ENCODE measurements around the gene WWOX.

The WWOX gene

DNA sequence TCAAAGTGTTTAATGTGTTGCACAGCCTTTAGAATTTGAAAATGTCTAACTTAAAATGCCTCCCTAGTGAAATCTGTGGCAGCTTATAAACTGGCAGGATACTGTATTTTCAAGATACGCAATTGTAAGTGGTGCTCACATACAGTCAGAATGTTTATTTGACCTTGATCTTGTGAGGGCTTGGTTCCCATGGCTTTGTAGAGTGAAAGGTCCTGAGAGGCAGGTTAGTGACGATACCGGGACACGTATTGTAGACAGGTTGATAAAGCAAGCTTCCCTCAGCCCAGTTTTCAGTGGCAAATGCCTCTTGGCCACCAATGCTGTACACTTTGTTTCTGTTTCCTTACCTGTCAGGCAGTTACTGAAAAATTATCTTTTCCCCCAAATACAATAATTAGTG, 1074.5 kb downstream of the WWOX start:
- DNase-seq (ENCODE audit: low read depth, low spot score) = no peak
- no peak overlapping the region for H3K4me3 ChIP-seq (ENCODE audit: low read depth, low read length)
- CTCF ChIA-PET = no interaction called here
- TF ChIP-seq, protein P1, sequence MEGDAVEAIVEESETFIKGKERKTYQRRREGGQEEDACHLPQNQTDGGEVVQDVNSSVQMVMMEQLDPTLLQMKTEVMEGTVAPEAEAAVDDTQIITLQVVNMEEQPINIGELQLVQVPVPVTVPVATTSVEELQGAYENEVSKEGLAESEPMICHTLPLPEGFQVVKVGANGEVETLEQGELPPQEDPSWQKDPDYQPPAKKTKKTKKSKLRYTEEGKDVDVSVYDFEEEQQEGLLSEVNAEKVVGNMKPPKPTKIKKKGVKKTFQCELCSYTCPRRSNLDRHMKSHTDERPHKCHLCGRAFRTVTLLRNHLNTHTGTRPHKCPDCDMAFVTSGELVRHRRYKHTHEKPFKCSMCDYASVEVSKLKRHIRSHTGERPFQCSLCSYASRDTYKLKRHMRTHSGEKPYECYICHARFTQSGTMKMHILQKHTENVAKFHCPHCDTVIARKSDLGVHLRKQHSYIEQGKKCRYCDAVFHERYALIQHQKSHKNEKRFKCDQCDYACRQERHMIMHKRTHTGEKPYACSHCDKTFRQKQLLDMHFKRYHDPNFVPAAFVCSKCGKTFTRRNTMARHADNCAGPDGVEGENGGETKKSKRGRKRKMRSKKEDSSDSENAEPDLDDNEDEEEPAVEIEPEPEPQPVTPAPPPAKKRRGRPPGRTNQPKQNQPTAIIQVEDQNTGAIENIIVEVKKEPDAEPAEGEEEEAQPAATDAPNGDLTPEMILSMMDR (IDR thresholded peaks at IDR 0.05; ENCODE audit: insufficient read depth, low read length, missing control alignments) = no peak
- POLR2A ChIA-PET = no interaction called here

DNA sequence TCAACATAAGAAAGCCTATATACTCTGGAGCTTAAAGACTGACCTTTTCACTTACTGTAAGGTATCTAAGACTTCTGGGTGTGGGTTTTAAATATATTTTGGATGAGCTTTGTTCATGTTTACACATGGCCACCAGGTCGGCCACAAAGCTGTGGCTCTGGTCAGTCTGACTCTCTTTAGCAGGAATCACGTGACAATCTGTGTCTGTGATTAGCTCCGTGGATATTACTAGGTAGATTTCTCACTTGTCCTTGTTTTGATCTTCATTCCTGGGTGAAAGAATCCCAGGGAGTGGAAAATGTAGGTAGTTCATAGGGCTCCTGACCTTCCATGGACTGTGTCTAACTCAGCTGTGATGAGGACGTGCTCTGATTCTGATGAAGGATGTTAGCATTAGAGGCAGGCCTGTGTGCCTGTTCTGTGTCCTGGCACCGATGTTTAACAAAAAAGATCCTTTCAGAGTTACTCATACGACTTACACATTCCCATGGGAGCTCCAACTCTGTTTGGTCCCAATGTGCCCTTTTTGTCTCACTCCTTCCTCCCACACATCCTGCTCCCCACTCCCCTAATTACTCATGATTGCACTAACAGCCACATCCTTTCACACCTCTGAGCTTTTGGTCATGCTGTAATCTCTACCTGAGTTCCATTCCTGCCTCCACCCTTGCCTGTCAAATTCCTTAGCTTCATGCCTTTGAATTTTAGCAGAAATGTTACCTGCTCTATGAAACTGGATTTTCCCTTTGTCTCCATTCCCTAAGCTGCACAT, 1076.0 kb downstream of the WWOX start:
- no peak overlapping the region for H3K4me3 ChIP-seq (ENCODE audit: low read depth, low read length)
- no peak for DNase-seq (ENCODE audit: low read depth, low spot score)
- ChIA-PET POLR2A (no interaction called here), CTCF (no interaction called here)
- TF ChIP-seq, protein P1 (IDR thresholded peaks at IDR 0.05; ENCODE audit: insufficient read depth, low read length, missing control alignments) = no peak

DNA sequence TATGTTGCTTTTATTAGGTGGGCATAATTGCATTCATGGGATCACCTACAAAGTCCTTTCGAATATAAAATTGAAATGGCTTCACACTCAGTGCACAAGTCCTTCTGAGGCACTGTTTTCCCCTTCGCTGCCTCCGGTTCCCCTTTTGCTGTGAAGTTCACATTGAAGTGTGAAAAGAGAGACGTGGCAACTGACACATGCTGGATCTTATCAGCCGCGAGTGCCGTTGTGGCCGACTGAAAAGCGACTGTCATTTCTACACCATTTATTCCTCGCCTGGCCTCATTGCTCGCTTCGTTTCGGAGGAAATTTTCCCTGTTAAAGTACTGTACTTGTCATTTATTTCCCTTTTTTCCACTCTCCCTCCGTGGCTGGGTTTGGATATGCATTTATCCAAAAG, 1077.6 kb downstream of the WWOX start:
- TF ChIP-seq, protein P1 (IDR thresholded peaks at IDR 0.05; ENCODE audit: insufficient read depth, low read length, missing control alignments) = no peak
- no peak overlapping the region for H3K4me3 ChIP-seq (ENCODE audit: low read depth, low read length)
- ChIA-PET CTCF (no interaction called here), POLR2A (no interaction called here)
- no peak for DNase-seq (ENCODE audit: low read depth, low spot score)

DNA sequence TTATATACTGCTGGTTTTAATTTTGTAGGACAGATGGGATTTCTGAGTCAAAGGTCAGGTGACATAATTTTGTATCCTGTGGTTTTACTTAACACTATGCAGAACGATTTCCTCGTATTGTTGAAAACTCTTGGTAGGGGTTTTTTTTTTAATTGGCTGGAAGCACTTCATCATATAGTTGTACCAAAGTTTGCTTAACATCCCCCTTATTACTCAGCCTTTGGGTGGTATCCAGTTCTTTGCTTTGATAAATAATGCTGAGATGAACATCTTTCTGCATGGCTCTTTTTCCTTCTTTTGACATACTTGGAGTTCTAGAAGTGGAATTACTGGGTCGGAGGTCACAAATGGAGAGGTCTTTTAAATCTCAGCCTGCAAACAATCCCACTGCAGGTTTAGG, 1082.0 kb downstream of the WWOX start:
- POLR2A ChIA-PET = no interaction called here

DNA sequence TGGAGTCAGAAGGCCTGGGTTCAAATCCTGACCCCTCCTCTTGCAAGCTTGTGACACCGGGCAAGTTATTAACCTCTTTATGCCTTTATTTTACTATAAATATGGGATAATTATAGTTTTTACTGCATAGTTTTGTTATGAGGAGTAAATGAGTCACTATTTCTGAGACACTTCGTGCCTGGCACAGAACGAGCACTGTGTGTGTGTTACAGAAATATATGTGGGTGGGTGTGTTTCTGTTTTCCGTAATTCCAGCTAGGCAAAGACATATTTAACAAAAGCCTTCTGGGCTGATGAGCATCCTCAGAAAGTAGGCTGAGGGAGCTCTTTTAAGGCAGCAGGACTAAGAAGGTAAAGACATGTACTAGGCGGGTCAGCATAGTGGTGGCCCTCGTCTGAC, 1083.2 kb downstream of the WWOX start:
- no peak overlapping the region for H3K4me3 ChIP-seq (ENCODE audit: low read depth, low read length)
- TF ChIP-seq, protein P1 (IDR thresholded peaks at IDR 0.05; ENCODE audit: insufficient read depth, low read length, missing control alignments) = no peak
- no peak for DNase-seq (ENCODE audit: low read depth, low spot score)
- ChIA-PET CTCF (no interaction called here), POLR2A (no interaction called here)

More for the DNA sequence above, 1082.0 kb downstream of the WWOX start:
- DNase-seq (ENCODE audit: low read depth, low spot score) = no peak
- no peak overlapping the region for H3K4me3 ChIP-seq (ENCODE audit: low read depth, low read length)
- CTCF ChIA-PET = no interaction called here
- TF ChIP-seq, protein P1 (IDR thresholded peaks at IDR 0.05; ENCODE audit: insufficient read depth, low read length, missing control alignments) = no peak

DNA sequence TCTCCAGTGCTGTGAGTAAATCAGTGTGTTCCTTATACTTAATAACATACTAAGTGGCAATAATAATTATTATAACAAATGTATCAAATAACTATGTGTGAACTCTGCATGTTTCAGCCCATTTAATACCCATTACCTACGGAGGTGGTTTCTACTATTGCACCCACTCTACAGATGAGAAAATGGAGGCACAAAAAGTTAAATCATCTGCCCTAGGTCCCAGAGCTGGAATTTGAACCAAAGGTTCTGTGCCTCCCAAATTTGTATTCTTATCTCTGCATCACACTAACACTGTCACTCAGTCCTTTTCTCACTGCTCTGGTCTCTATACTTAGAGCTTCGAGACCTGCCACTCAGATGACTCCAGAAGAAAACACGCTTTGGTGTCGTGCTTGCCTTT, 1084.1 kb downstream of the WWOX start:
- POLR2A ChIA-PET = no interaction called here
- DNase-seq (ENCODE audit: low read depth, low spot score) = no peak
- CTCF ChIA-PET = no interaction called here
- TF ChIP-seq, protein P1 (IDR thresholded peaks at IDR 0.05; ENCODE audit: insufficient read depth, low read length, missing control alignments) = no peak
- H3K4me3 ChIP-seq (ENCODE audit: low read depth, low read length) = no peak overlapping the region

Measured in AG04449 (cell line).